Measurements from ENCODE around the gene PDGFRA. TPM values are rescaled to one million over a fixed set of nuclear protein-coding genes. Genes with fewer than 3 reads are reported as not detected.

PDGFRA gene
- total RNA-seq, 1 experiment from 2014 or later: 6.8 TPM

DNA sequence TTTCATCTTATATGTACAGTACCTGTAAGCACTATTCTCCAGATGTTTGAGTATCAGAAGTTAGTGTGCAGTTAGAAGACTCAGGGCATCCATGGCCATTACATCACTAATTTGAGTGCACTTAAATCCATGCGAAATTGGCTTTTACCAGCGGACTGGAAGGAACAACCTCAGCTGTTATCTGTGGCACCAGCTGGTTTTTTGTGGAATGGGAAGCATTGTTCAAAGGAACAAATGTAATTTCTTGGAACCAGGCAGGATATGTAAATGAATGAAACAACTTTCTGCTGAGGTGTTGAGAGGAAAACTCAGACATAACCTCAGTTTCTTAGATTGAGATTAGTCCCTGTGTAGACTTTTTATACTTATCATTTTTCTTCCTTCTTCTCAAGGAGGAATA lies 60.2 kb downstream of the PDGFRA start:
- Histone ChIP-seq H2AFZ (ENCODE audit: low read length) (no peak overlapping the region), H3K23me2 (ENCODE audit: insufficient read length, low read depth, low read length, poor library complexity, severe bottlenecking) (no peaks in the 10 kb centered on the region), H2BK15ac (ENCODE audit: low read depth, low read length) (no peak overlapping the region), H3K9ac (ENCODE audit: extremely low read depth, insufficient read length, low read length) (no peak overlapping the region), H2AK5ac (ENCODE audit: insufficient read length, low read length) (no peak overlapping the region), H4K91ac (ENCODE audit: insufficient read length, low read depth, low read length) (no peak overlapping the region), H3K4me2 (ENCODE audit: insufficient read depth, insufficient read length, low read length) (no peak overlapping the region), H3K14ac (ENCODE audit: insufficient read depth, low read length) (no peak overlapping the region), H2BK12ac (ENCODE audit: insufficient read length, low read depth, low read length) (no peak overlapping the region), H3T11ph (ENCODE audit: low read length) (no peak overlapping the region), H4K5ac (ENCODE audit: insufficient read length, low read depth, low read length) (no peak overlapping the region), H3K23ac (ENCODE audit: insufficient read length, low read depth, low read length) (no peak overlapping the region), H3K79me1 (ENCODE audit: insufficient read depth, low read depth, low read length, poor library complexity, severe bottlenecking) (no peaks in the 10 kb centered on the region), H3K18ac (ENCODE audit: insufficient read length, low read depth, low read length) (no peak overlapping the region), H2BK120ac (ENCODE audit: low read depth, low read length, poor library complexity, severe bottlenecking) (no peak overlapping the region), H3K4ac (ENCODE audit: low read depth, low read length) (no peak overlapping the region), H4K20me1 (ENCODE audit: control insufficient read depth, insufficient read depth, insufficient read length) (no peaks in the 10 kb centered on the region), H2BK20ac (ENCODE audit: low read depth, low read length, poor library complexity, severe bottlenecking) (no peak overlapping the region), H3K9me3 (ENCODE audit: control insufficient read depth, low read depth, low read length) (no peaks in the 10 kb centered on the region), H3K79me2 (ENCODE audit: insufficient read depth, low read length) (no peaks in the 10 kb centered on the region), H3K56ac (ENCODE audit: insufficient read length, low read depth, low read length) (no peak overlapping the region), H4K8ac (replicated peaks; ENCODE audit: insufficient read length, low read depth, low read length) (no peak overlapping the region), H3K27ac (ENCODE audit: insufficient read length, low read depth, low read length) (no peak overlapping the region), H3K4me1 (ENCODE audit: insufficient read depth, low read length) (no peaks in the 10 kb centered on the region), H2BK5ac (ENCODE audit: insufficient read length, low read length) (no peak overlapping the region), H3K27me3 (ENCODE audit: insufficient read depth, low read length) (no peaks in the 10 kb centered on the region)
- H3K36me3 Mint-ChIP-seq (ENCODE audit: insufficient read depth in 1 of 3, low read depth in 3 of 3): peaks cover 10 to 25% (median 22%) of the 10 kb centered on the region in 3 experiments
- TF ChIP-seq CTCF (conservative IDR thresholded peaks at IDR 0.05): no peak
- H3K9me3 Mint-ChIP-seq: peaks cover 0 to 9% of the 10 kb centered on the region in 2 experiments; a peak in 2 of 5 replicates
- no peak overlapping the region for H3K27ac Mint-ChIP-seq
- no peaks in the 10 kb centered on the region for H3K27me3 Mint-ChIP-seq (ENCODE audit: low read depth)
- no peaks in the 10 kb centered on the region for H3K4me1 Mint-ChIP-seq
- H3K4me3 Mint-ChIP-seq: no peak overlapping the region
- no CpG with 5 or more reads among the region's 2 CpGs for WGBS (ENCODE audit: extremely low coverage, insufficient read length, low lambda C conversion rate)
- no peak for DNase-seq
